ENCODE data around the gene C10orf67.

The C10orf67 gene

GRCh38 chr10:23187155-23187554 is 157.4 kb downstream of the C10orf67 start:
- TF ChIP-seq NFIC (IDR thresholded peaks at IDR 0.05), result no peak
- TF ChIP-seq USF1 (IDR thresholded peaks at IDR 0.05), result no peak
- TF ChIP-seq CEBPB (IDR thresholded peaks at IDR 0.05), result no peak
- TF ChIP-seq TAF1 (IDR thresholded peaks at IDR 0.05; ENCODE audit: low read depth), result no peak
- TF ChIP-seq FOXM1 (IDR thresholded peaks at IDR 0.05; ENCODE audit: borderline replicate concordance, low read depth), result no peak
- TF ChIP-seq, protein P1, sequence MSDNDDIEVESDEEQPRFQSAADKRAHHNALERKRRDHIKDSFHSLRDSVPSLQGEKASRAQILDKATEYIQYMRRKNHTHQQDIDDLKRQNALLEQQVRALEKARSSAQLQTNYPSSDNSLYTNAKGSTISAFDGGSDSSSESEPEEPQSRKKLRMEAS (IDR thresholded peaks at IDR 0.05), result no peak
- TF ChIP-seq EP300 (IDR thresholded peaks at IDR 0.05; ENCODE audit: borderline replicate concordance), result no peak
- TF ChIP-seq CREB1 (IDR thresholded peaks at IDR 0.05; ENCODE audit: low read depth), result no peak
- TF ChIP-seq TCF12 (IDR thresholded peaks at IDR 0.05; ENCODE audit: low read depth), result no peak
- TF ChIP-seq ZBTB7A (IDR thresholded peaks at IDR 0.05; ENCODE audit: low read depth), result no peak

GRCh38 chr10:23186697-23187096 is 157.9 kb downstream of the C10orf67 start:
- TF ChIP-seq FOXM1 (IDR thresholded peaks at IDR 0.05; ENCODE audit: borderline replicate concordance, low read depth) (no peak), TAF1 (IDR thresholded peaks at IDR 0.05; ENCODE audit: low read depth) (no peak), USF1 (IDR thresholded peaks at IDR 0.05) (no peak), YY1 (IDR thresholded peaks at IDR 0.05; ENCODE audit: low read depth) (no peak), EGR1 (IDR thresholded peaks at IDR 0.05) (no peak), NFIC (IDR thresholded peaks at IDR 0.05) (no peak), TCF12 (IDR thresholded peaks at IDR 0.05; ENCODE audit: low read depth) (no peak), EP300 (IDR thresholded peaks at IDR 0.05; ENCODE audit: borderline replicate concordance) (no peak), TEAD4 (IDR thresholded peaks at IDR 0.05) (no peak)
- TF ChIP-seq, protein P1 (IDR thresholded peaks at IDR 0.05), result no peak

DNA sequence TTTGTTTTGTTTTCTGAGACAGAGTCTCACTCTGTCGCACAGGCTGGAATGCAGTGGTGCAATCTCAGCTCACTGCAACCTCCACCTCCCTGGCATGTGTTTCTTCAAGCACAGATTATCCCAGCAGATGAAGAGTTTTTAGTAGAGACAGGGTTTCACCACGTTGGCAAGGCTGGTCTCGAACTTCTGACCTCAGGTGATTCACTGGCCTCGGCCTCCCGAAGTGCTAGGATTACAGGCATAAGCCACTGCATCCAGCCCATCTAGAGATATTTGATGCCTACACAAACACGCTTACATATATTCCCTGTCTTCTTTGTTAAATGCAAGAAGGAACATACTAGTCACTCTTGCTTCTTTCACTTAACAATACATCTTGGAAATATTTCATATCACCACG is 158.4 kb downstream of the C10orf67 start:
- TF ChIP-seq EP300 (IDR thresholded peaks at IDR 0.05; ENCODE audit: borderline replicate concordance), result no peak
- no peak for TF ChIP-seq CEBPB (IDR thresholded peaks at IDR 0.05)
- TF ChIP-seq USF1 (IDR thresholded peaks at IDR 0.05), result no peak
- no peak for TF ChIP-seq TCF12 (IDR thresholded peaks at IDR 0.05; ENCODE audit: low read depth)
- no peak for TF ChIP-seq NFIC (IDR thresholded peaks at IDR 0.05)
- no peak for TF ChIP-seq CREB1 (IDR thresholded peaks at IDR 0.05; ENCODE audit: low read depth)
- TF ChIP-seq TEAD4 (IDR thresholded peaks at IDR 0.05), result no peak
- TF ChIP-seq FOXM1 (IDR thresholded peaks at IDR 0.05; ENCODE audit: borderline replicate concordance, low read depth), result no peak
- no peak for TF ChIP-seq ZBTB7A (IDR thresholded peaks at IDR 0.05; ENCODE audit: low read depth)
- TF ChIP-seq TAF1 (IDR thresholded peaks at IDR 0.05; ENCODE audit: low read depth), result no peak
- TF ChIP-seq, protein P1 (IDR thresholded peaks at IDR 0.05), result no peak
- no peak for TF ChIP-seq EGR1 (IDR thresholded peaks at IDR 0.05)

DNA sequence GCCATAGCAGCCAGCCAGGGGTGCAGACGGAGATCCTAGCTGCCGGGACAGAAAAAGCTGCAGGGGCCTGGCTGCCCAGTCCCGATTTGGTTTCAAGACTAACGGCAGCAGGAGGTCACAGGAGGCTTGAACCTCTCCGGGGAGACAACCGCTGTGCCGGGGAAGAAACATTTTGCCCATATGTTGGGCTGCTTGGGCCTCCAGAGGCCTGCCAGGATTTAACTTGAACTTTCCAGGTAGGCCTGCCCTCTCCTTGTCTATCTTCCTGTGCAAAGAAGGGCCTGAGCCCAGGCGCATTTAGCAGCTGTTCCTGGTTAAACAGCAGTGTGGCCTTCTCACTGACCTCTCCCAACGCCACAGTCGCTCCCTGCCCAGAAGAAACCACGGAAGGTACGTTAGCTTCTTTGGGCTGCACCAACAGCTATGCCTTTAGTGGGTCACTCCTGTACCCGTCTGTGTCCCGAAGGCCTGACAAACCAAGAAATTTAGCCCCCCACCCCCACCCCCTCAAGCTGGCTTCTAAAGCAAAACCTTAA is 169.6 kb downstream of the C10orf67 start:
- TF ChIP-seq RAD21 (IDR thresholded peaks at IDR 0.05; ENCODE audit: low read depth) (no peak), USF1 (IDR thresholded peaks at IDR 0.05) (no peak), ZBTB7A (IDR thresholded peaks at IDR 0.05; ENCODE audit: low read depth) (no peak), NFIC (IDR thresholded peaks at IDR 0.05) (no peak), FOXM1 (IDR thresholded peaks at IDR 0.05; ENCODE audit: borderline replicate concordance, low read depth) (no peak), EP300 (IDR thresholded peaks at IDR 0.05; ENCODE audit: borderline replicate concordance) (no peak), EGR1 (IDR thresholded peaks at IDR 0.05) (no peak), CEBPB (IDR thresholded peaks at IDR 0.05) (no peak), CREB1 (IDR thresholded peaks at IDR 0.05; ENCODE audit: low read depth) (no peak), TAF1 (IDR thresholded peaks at IDR 0.05; ENCODE audit: low read depth) (no peak), TEAD4 (IDR thresholded peaks at IDR 0.05) (no peak), TCF12 (IDR thresholded peaks at IDR 0.05; ENCODE audit: low read depth) (no peak), YY1 (IDR thresholded peaks at IDR 0.05; ENCODE audit: low read depth) (no peak)
- TF ChIP-seq, protein P2, sequence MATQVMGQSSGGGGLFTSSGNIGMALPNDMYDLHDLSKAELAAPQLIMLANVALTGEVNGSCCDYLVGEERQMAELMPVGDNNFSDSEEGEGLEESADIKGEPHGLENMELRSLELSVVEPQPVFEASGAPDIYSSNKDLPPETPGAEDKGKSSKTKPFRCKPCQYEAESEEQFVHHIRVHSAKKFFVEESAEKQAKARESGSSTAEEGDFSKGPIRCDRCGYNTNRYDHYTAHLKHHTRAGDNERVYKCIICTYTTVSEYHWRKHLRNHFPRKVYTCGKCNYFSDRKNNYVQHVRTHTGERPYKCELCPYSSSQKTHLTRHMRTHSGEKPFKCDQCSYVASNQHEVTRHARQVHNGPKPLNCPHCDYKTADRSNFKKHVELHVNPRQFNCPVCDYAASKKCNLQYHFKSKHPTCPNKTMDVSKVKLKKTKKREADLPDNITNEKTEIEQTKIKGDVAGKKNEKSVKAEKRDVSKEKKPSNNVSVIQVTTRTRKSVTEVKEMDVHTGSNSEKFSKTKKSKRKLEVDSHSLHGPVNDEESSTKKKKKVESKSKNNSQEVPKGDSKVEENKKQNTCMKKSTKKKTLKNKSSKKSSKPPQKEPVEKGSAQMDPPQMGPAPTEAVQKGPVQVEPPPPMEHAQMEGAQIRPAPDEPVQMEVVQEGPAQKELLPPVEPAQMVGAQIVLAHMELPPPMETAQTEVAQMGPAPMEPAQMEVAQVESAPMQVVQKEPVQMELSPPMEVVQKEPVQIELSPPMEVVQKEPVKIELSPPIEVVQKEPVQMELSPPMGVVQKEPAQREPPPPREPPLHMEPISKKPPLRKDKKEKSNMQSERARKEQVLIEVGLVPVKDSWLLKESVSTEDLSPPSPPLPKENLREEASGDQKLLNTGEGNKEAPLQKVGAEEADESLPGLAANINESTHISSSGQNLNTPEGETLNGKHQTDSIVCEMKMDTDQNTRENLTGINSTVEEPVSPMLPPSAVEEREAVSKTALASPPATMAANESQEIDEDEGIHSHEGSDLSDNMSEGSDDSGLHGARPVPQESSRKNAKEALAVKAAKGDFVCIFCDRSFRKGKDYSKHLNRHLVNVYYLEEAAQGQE (IDR thresholded peaks at IDR 0.05; ENCODE audit: low read depth), result no peak
- TF ChIP-seq, protein P1 (IDR thresholded peaks at IDR 0.05), result no peak

- TF ChIP-seq CEBPB (IDR thresholded peaks at IDR 0.05), result no peak
- TF ChIP-seq TAF1 (IDR thresholded peaks at IDR 0.05; ENCODE audit: low read depth), result no peak
- no peak for TF ChIP-seq EGR1 (IDR thresholded peaks at IDR 0.05)
- TF ChIP-seq USF1 (IDR thresholded peaks at IDR 0.05), result no peak
- no peak for TF ChIP-seq FOXM1 (IDR thresholded peaks at IDR 0.05; ENCODE audit: borderline replicate concordance, low read depth)
- TF ChIP-seq, protein P2 (IDR thresholded peaks at IDR 0.05; ENCODE audit: low read depth), result no peak
- no peak for TF ChIP-seq TEAD4 (IDR thresholded peaks at IDR 0.05)
- no peak for TF ChIP-seq YY1 (IDR thresholded peaks at IDR 0.05; ENCODE audit: low read depth)
These were observed 170.3 kb downstream of the C10orf67 start for GRCh38 chr10:23174074-23174976.

All from Ishikawa (cell line).